ENCODE measurements around the gene RHBDL3.
A peak's percentile ranks its signal among the peaks of the same experiment; 100 is the strongest.
"Not testable (repeated sequence)": the region's sequence is repeated elsewhere in the genome, so short reads cannot be mapped to it uniquely, and the experiment has no call there.

Gene RHBDL3

GRCh38 chr17:32323811-32324491 lies 58.3 kb downstream of the RHBDL3 start:
- DNase-seq (ENCODE audit: low spot score), result no peak

GRCh38 chr17:32327911-32328310 lies 62.3 kb downstream of the RHBDL3 start:
- DNase-seq (ENCODE audit: low spot score), result no peak

- no peak for DNase-seq (ENCODE audit: low spot score)
Observed at GRCh38 chr17:32330147-32330546, 64.5 kb downstream of the RHBDL3 start.

- no peak for DNase-seq (ENCODE audit: low spot score)
Observed at GRCh38 chr17:32331243-32332040, 65.8 kb downstream of the RHBDL3 start.

- DNase-seq (ENCODE audit: low spot score), result no peak
Observed at GRCh38 chr17:32333187-32333586, 67.6 kb downstream of the RHBDL3 start.

GRCh38 chr17:32335046-32335445 lies 69.4 kb downstream of the RHBDL3 start:
- DNase-seq (ENCODE audit: low spot score), result no peak

- DNase-seq (ENCODE audit: low spot score), result no peak
Observed at GRCh38 chr17:32335687-32336086, 70.1 kb downstream of the RHBDL3 start.

- peak; percentile 50 for DNase-seq (ENCODE audit: low spot score)
Observed at GRCh38 chr17:32341141-32341856, 75.7 kb downstream of the RHBDL3 start.

- DNase-seq (ENCODE audit: low spot score), result peak; percentile 77
Observed at GRCh38 chr17:32341857-32342602, 76.4 kb downstream of the RHBDL3 start, which contains the start of gene C17orf75. Gene C17orf75, minus strand, starts transcription at chr17:32342173. Its CDS starts 34 bp downstream, at chr17:32342139.

GRCh38 chr17:32342603-32343325 lies 77.1 kb downstream of the RHBDL3 start:
- DNase-seq (ENCODE audit: low spot score), result no peak

GRCh38 chr17:32345951-32346600 lies 80.4 kb downstream of the RHBDL3 start:
- peak; percentile 47 for DNase-seq (ENCODE audit: low spot score)

GRCh38 chr17:32348483-32348800 lies 82.8 kb downstream of the RHBDL3 start:
- peak; percentile 63 for DNase-seq (ENCODE audit: low spot score)

- DNase-seq (ENCODE audit: low spot score), result no peak
Observed at GRCh38 chr17:32349503-32349853, 83.8 kb downstream of the RHBDL3 start.

- DNase-seq (ENCODE audit: low spot score), result peak; percentile 98
Observed at GRCh38 chr17:32349854-32350665, 84.4 kb downstream of the RHBDL3 start, which contains the start of gene ZNF207. Gene ZNF207, plus strand, starts transcription at chr17:32350157. Its CDS starts 129 bp downstream, at chr17:32350286.

GRCh38 chr17:32350666-32351418 lies 85.2 kb downstream of the RHBDL3 start:
- peak; percentile 77 for DNase-seq (ENCODE audit: low spot score)

GRCh38 chr17:32352734-32353133 lies 87.1 kb downstream of the RHBDL3 start:
- not testable (repeated sequence) for DNase-seq (ENCODE audit: low spot score)

- DNase-seq (ENCODE audit: low spot score), result peak; percentile 34
Observed at GRCh38 chr17:32355649-32356377, 90.2 kb downstream of the RHBDL3 start.

- no peak for DNase-seq (ENCODE audit: low spot score)
Observed at GRCh38 chr17:32356378-32356743, 90.7 kb downstream of the RHBDL3 start.

GRCh38 chr17:32356750-32357149 lies 91.1 kb downstream of the RHBDL3 start:
- no peak for DNase-seq (ENCODE audit: low spot score)
